HUDEP-2 (cell line): ENCODE data around the gene HUS1B.
"Not testable (repeated sequence)": the region's sequence is repeated elsewhere in the genome, so short reads cannot be mapped to it uniquely, and the experiment has no call there.

ENCODE experiments used
- DNase-seq, 76 experiments: peaks; one replicate each; lab custom pipeline; 2025; ENCODE audit not compliant: unreplicated experiment in 76 of 76; lab: John Stamatoyannopoulos, UW

Gene HUS1B

GRCh38 chr6:680251-680650, 23.4 kb upstream of the HUS1B start:
- no peak for DNase-seq

DNA sequence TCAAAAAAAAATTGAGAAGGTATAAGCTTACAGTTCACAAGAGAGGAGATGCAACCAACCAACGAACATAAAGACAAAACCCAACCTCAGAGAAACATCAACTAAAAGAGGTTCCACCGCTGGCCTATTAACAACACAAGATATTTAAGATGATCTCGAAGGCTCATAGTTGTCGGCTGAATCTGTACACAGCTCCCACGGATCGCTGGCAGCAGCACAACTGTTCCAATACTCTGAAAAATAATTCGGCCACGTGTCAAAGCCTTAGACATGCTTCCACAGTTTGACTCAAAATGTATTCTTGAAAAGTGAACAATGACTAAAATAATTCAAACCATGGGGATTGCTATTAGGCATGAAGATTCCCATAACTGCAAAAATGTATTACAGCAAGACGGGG, 22.4 kb upstream of the HUS1B start:
- DNase-seq: no peak

DNA sequence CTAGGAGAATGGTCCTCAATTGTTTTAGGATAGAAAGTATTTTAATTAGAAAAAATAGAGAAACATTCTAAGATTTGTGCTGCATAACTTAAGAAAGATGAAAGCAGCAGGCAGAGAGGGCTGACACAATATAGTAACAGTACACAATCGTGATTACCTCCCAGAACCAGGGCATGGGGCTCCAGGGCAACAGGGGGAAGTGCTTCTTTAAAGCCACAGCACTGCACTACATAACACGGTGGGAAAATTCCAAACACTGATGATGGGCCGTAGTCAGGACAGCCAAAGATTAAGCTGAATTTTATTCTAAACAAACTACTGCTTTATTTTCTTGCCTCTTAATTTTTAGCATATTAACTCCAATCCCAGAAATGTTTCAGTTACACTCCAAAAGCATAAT, 21.6 kb upstream of the HUS1B start:
- DNase-seq: no peak

GRCh38 chr6:677919-678318, 21.0 kb upstream of the HUS1B start:
- DNase-seq: no peak

- no peak for DNase-seq
These were observed 18.1 kb upstream of the HUS1B start for GRCh38 chr6:674956-675355.

- DNase-seq: no peak
These were observed 17.5 kb upstream of the HUS1B start for GRCh38 chr6:674406-674805.

DNA sequence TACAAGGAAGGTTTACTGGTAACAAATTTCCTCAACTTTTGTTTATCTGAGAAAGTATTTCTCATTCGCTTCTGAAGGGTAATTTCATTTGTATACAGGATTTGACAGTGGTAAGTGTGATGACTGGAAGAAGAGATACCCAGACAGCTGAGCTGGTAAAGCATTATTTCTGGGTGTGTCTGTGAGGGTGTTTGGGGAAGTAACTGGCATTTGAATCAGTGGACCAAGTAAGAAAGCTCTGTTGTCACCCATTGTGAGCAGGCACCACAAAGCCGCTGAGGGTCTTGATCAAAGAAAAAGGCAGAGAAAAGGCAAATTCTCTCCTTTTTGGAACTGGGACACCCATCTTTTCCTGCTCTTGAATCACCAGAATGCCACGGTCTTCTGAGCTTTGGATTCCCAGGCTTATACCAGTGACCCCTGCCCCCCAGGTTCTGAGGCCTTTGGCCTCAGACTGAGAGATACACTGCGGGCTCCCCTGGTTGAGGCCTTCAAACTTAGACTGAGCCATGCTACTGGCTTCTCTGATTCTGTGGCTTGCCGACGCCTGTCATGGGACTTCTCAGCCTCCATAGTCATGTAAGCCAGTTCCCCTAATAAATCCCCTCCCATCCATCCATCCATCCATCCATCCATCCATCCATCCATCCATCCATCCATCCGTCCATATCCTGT, 10.5 kb upstream of the HUS1B start:
- no peak for DNase-seq

GRCh38 chr6:665403-666267, 8.7 kb upstream of the HUS1B start:
- DNase-seq: no peak

DNA sequence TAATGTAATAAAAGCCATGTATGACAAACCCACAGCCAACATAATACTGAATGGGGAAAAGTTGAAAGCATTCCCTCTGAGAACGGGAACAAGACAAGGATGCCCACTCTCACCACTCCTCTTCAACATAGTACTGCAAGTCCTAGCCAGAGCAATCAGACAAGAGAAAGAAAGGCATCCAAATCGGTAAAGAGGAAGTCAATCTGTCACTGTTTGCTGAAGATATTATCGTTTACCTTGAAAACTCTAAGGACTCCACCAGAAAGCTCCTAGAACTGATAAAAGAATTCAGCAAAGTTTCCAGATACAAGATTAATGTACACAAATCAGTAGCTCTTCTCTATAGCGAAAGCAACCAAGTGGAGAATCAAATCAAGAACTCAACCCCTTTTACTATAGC, 6.9 kb upstream of the HUS1B start:
- not testable (repeated sequence) for DNase-seq

GRCh38 chr6:659716-660581, 3.0 kb upstream of the HUS1B start:
- peak in 14 of 76 experiments; percentile 7 to 49 (median 26) for DNase-seq

DNA sequence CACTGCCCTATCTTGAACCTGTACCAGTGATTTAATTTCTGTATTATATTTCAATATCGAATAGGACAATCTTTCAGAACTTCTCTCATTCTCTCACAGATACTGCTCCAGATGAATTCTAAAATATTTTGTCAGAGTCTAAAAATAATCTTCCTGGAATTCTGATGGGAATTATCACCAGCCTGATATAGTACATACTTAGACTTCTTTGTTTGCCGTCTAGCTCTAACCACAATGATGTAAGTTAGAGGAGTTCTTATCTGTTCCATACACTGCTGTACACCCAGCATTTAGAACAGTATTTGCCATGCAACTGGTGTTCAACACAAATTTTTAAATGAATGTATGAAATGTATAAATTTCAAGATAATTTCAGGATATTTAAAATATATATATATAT, 1.3 kb upstream of the HUS1B start:
- peak in 5 of 76 experiments; percentile 11 to 23 (median 16) for DNase-seq

DNA sequence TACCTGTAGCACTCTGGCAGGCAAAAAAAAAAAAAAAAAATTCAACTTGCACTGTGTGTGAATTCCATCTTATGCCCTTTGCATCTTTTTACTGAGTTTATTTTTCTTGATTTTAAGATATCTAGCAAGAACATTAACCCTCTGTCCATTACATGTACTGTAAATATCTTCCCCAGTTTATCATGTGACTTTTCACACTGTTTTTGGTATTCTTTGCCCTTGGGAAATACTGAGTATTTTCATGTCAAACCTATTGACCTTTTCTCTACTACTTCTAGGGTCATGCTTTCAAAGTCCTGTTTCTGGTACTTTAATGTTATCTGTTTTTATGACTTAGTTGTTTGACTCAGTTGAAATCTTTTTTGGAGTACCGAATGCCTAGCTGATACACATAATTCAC, 843 bp upstream of the HUS1B start:
- DNase-seq: no peak

- no peak for DNase-seq
These were observed 2.8 kb downstream of the HUS1B start for GRCh38 chr6:654136-654535.

DNA sequence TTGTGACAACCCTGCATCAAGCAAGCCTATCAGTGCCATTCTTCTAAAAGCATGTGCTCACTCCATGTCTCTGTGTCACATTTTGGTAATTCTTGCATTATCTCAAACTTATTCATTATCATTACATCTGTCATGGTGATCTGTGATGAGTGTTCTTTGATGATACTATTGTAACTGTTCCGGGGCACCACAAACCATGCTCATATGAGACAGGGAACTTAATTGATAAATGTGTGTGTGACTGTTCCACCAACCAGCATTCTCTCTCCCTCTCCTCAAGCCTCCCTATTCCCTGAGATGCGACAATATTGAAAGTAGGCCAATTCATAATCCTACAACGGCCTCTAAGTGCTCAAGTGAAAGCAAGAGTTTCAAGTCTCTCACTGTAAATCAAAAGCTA, 4.0 kb downstream of the HUS1B start:
- peak in 20 of 76 experiments; percentile 7 to 57 (median 29) for DNase-seq

DNA sequence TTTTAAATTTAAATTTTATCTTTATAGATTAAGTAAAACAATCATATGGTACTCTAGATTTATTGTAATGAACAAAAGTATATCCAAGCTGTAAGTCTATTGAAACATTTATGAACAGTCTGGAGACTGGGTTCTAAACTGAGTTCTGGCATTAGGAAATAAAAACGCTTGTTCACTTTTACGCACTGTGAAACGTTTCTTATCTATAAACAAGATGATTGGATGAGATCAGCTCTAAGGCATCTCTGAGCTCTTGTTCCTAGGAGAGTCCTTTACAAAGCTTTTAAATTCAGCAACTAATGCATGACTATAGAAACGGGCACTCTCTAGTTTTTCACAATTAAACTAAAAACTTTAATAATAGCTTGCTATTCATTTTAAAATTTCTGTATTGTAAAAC, 6.8 kb downstream of the HUS1B start:
- no peak for DNase-seq

GRCh38 chr6:642805-643204, 14.1 kb downstream of the HUS1B start:
- DNase-seq: no peak

DNA sequence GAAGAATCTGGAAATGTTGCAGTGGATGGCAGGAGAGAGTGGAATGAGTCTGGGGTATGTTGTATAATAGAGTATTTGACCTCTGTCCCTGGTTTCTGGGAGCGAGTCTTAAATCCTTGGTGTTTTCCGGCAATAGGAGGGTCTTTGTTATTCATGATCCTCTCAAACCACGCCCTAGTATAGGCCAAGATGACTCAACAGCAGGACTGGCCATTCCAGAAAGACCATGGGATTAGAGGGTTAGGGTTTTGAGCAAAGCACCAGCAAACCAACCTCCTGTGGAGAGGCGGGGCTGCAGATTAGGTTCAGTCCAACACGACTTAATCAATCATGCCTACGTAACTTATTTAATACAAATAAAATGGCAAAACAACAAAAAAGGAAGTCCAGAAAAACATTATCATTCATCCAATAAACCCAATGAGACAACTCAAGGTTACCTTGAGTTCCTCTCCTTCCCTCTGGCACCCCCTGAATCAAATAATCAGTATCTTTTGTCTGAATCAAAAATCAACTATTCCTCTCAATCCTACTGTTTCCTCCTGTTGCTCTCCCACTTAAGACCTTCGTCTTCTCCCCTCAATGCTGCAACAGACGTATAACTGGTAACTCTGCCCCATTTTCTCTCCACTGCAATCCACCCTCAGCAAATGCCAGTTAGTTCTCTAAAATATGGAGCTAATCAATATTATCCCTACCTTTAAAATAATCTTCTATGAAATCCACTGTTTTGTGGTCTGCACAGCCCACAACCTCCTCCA, 15.5 kb downstream of the HUS1B start:
- DNase-seq: no peak

GRCh38 chr6:636488-636887, 20.4 kb downstream of the HUS1B start:
- no peak for DNase-seq

DNA sequence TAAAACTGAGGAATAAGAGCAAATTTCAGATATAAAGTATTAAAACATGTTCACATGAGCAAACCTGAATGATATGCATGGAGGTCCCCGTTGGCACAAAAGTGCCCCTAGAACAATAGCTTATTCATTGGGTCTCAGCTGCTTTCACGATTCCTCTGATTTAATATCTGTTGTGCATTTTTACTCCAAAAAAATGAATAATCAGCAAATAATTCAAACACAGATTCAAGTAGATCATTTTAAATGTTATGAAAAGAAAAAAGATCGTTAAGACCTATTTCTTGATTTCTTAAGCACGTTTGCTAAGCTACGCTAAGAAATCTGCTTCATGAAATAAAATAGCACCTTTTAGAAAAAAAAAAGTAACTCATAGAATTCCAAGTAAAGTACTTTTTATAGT, 21.7 kb downstream of the HUS1B start:
- no peak for DNase-seq

DNA sequence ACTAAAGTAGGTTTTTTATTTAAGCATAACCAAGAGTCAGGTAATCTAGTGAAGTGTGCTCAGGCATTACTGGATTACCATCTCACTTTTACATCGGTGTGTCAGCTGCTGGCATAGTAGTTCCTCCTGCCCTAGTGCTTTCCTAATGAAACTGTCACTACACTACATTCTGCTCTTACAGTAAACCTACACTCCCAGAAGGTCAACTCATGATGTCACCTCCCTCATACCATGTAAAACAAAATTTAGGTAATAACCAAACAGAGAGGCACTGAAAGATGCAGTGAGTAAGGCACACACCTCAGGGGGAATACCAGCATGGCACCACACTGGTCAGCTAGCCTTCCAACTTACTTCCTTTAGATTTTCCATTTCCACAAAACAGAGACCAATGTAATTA, 23.3 kb downstream of the HUS1B start:
- no peak for DNase-seq

GRCh38 chr6:628766-629165, 28.1 kb downstream of the HUS1B start:
- DNase-seq: no peak
